HCT116 (cell line): ENCODE data around the gene BMERB1. TPM values are rescaled to one million over a fixed set of nuclear protein-coding genes. Genes with fewer than 3 reads are reported as not detected.

ENCODE experiments used
- ATAC-seq: fragments of 200-7000 bp; cut with Tn5 transposase; 2 replicates; pipeline ENCODE4 v1.9.1; 2020; ENCODE audit warnings: mild to moderate bottlenecking, moderate library complexity
- BruUV-seq: library from RNA; stranded (reverse); fragments of 400-500 nt; replicated peaks from 2 replicates; lab custom pipeline; 2021; lab: Mats Ljungman, UMichigan
- CTCF ChIA-PET: fragments of 300-600 bp; sonication (Branson Sonifier 250); formaldehyde crosslinking; loops from one replicate; lab custom pipeline; 2021; ENCODE audit warnings: antibody characterized with exemption; lab: Charles Lee
- POLR2A ChIA-PET: fragments of 300-600, 350-600 bp; sonication (Branson Sonifier 250); formaldehyde crosslinking; loops from one replicate; lab custom pipeline; 2021; ENCODE audit warnings: antibody characterized with exemption; lab: Charles Lee
- RAD21 ChIA-PET, 2 experiments: fragments of 300-600 bp; sonication (Branson Sonifier 250); formaldehyde crosslinking; loops; one replicate each; lab custom pipeline; 2023; ENCODE audit warnings: low total read pairs in 2 of 2; ENCODE audit not compliant: uncharacterized antibody in 2 of 2, unreplicated experiment in 2 of 2, low non-redundant PET in 1 of 2; lab: Charles Lee
- DNase-seq: peaks from one replicate; pipeline ENCODE4 v3.0.0-alpha.2; 2010; ENCODE audit warnings: low read depth, low spot score
- H2AFZ ChIP-seq: fragments of 200-600 bp; shearing (Covaris generic), sonication (generic); 2 replicates; pipeline ENCODE4 v1.6.1; 2017; ENCODE audit warnings: low read depth, mixed run types, mixed read lengths, antibody characterized with exemption, low read length; ENCODE audit not compliant: poor library complexity, severe bottlenecking
- H3K27ac ChIP-seq: 2 replicates; pipeline ENCODE4 v1.5.1; 2012; ENCODE audit warnings: low read depth, low read length
- H3K27me3 ChIP-seq: fragments of 200-600 bp; sonication (generic); 2 replicates; pipeline ENCODE4 v1.6.1; 2016; ENCODE audit warnings: mixed run types, low read length, mixed read lengths; ENCODE audit not compliant: insufficient read depth
- H3K36me3 ChIP-seq, 2 experiments: fragments of 200-500 bp in 1 of 2; fragments of 200-600 bp in 1 of 2; sonication (Bioruptor generic) in 1 of 2; sonication (generic) in 1 of 2; 2 replicates each; pipeline versions ENCODE4 v1.5.1 to v1.6.1; 2014 to 2016; ENCODE audit warnings: low read length in 2 of 2, inconsistent platforms in 1 of 2, mixed read lengths in 1 of 2, mixed run types in 1 of 2; ENCODE audit not compliant: insufficient read depth in 2 of 2, control insufficient read depth in 1 of 2
- H3K4me1 ChIP-seq, 2 experiments: fragments of 200-600 bp in 1 of 2; sonication (generic) in 1 of 2; 2 replicates each; pipeline versions ENCODE4 v1.5.1 to v1.6.1; 2012 to 2017; ENCODE audit warnings: low read length in 2 of 2, inconsistent platforms in 1 of 2, mild to moderate bottlenecking in 1 of 2, mixed read lengths in 1 of 2, mixed run types in 1 of 2, moderate library complexity in 1 of 2; ENCODE audit not compliant: insufficient read depth in 2 of 2, control insufficient read depth in 1 of 2
- H3K4me2 ChIP-seq: fragments of 200-600 bp; sonication (generic); 2 replicates; pipeline ENCODE4 v1.6.1; 2017; ENCODE audit warnings: mixed run types, low read length, mixed read lengths
- H3K4me3 ChIP-seq, 2 experiments: fragments of 200-600 bp in 1 of 2; sonication (generic) in 1 of 2; replicated peaks in 1 of 2; 2 replicates each; pipeline ENCODE4 v1.5.1; 2011 to 2016; ENCODE audit warnings: low read length in 2 of 2, control low read depth in 1 of 2, low read depth in 1 of 2, mild to moderate bottlenecking in 1 of 2, mixed read lengths in 1 of 2, mixed run types in 1 of 2
- H3K79me2 ChIP-seq: fragments of 200-600 bp; sonication (generic); 2 replicates; pipeline ENCODE4 v1.6.1; 2017; ENCODE audit warnings: mild to moderate bottlenecking, mixed run types, low read length, moderate library complexity, mixed read lengths; ENCODE audit not compliant: insufficient read depth
- H3K9ac ChIP-seq: fragments of 200-600 bp; sonication (generic); 2 replicates; pipeline ENCODE4 v1.6.1; 2016; ENCODE audit warnings: low read length, mixed read lengths
- H3K9me2 ChIP-seq: fragments of 200-600 bp; sonication (generic), shearing (Covaris generic); 2 replicates; pipeline ENCODE4 v1.6.1; 2017; ENCODE audit warnings: mixed run types, mild to moderate bottlenecking, moderate library complexity; ENCODE audit not compliant: insufficient read depth
- H3K9me3 ChIP-seq, 2 experiments: fragments of 200-500 bp in 1 of 2; fragments of 200-600 bp in 1 of 2; sonication (Bioruptor generic) in 1 of 2; sonication (generic) in 1 of 2; 2 replicates each; pipeline ENCODE4 v1.6.1; 2014 to 2017; ENCODE audit warnings: low read length in 2 of 2, mixed read lengths in 2 of 2, inconsistent platforms in 1 of 2, low read depth in 1 of 2, mild to moderate bottlenecking in 1 of 2, mixed run types in 1 of 2, moderate library complexity in 1 of 2; ENCODE audit not compliant: control insufficient read depth in 1 of 2, insufficient read depth in 1 of 2
- H4K20me1 ChIP-seq: fragments of 200-600 bp; sonication (generic), shearing (Covaris generic); 2 replicates; pipeline ENCODE4 v1.6.1; 2017; ENCODE audit warnings: mixed run types, mild to moderate bottlenecking, moderate library complexity; ENCODE audit not compliant: insufficient read depth
- ATF3 ChIP-seq: IDR thresholded peaks from 2 replicates; pipeline ENCODE4 v1.6.1; 2012
- CBX3 ChIP-seq: IDR thresholded peaks from 2 replicates; pipeline ENCODE4 v1.6.1; 2012; ENCODE audit warnings: low read depth
- CEBPB ChIP-seq: IDR thresholded peaks from 2 replicates; pipeline ENCODE4 v1.6.1; 2012; ENCODE audit warnings: low read depth
- EGR1 ChIP-seq: IDR thresholded peaks from 2 replicates; pipeline ENCODE4 v1.6.1; 2012; ENCODE audit warnings: low read depth
- ELF1 ChIP-seq: IDR thresholded peaks from 2 replicates; pipeline ENCODE4 v1.6.1; 2012; ENCODE audit warnings: low read depth, borderline replicate concordance
- EZH2phosphoT487 ChIP-seq: fragments of 200-600 bp; IDR thresholded peaks from 2 replicates; pipeline ENCODE4 v1.6.1; 2018; ENCODE audit warnings: antibody characterized with exemption, borderline replicate concordance
- FOSL1 ChIP-seq: IDR thresholded peaks from 2 replicates; pipeline ENCODE4 v1.6.1; 2012; ENCODE audit warnings: low read depth
- MAX ChIP-seq: IDR thresholded peaks from 2 replicates; pipeline ENCODE4 v1.6.1; 2012
- POLR2AphosphoS5 ChIP-seq: IDR thresholded peaks from 2 replicates; pipeline ENCODE4 v1.6.1; 2011; ENCODE audit warnings: mild to moderate bottlenecking, low read depth, low read length, moderate library complexity
- RAD21 ChIP-seq: IDR thresholded peaks from 2 replicates; pipeline ENCODE4 v1.6.1; 2012; ENCODE audit warnings: low read depth, mild to moderate bottlenecking
- REST ChIP-seq: IDR thresholded peaks from 2 replicates; pipeline ENCODE4 v1.6.1; 2012; ENCODE audit warnings: low read depth
- SIN3A ChIP-seq: IDR thresholded peaks from 2 replicates; pipeline ENCODE4 v1.6.1; 2012; ENCODE audit warnings: low read depth
- SP1 ChIP-seq: IDR thresholded peaks from 2 replicates; pipeline ENCODE4 v1.6.1; 2012; ENCODE audit warnings: low read depth
- YY1 ChIP-seq: IDR thresholded peaks from 2 replicates; pipeline ENCODE4 v1.6.1; 2011; ENCODE audit warnings: low read length, low read depth, moderate library complexity, mild to moderate bottlenecking; ENCODE audit not compliant: insufficient replicate concordance; ENCODE audit errors: extremely low read depth
- ZBTB33 ChIP-seq: IDR thresholded peaks from 2 replicates; pipeline ENCODE4 v1.6.1; 2011; ENCODE audit warnings: mild to moderate bottlenecking, low read length, moderate library complexity; ENCODE audit not compliant: insufficient replicate concordance; ENCODE audit errors: extremely low read depth
- ZFX ChIP-seq: fragments of 450-650 bp; IDR thresholded peaks from 2 replicates; pipeline ENCODE4 v1.6.1; 2017
- ZNF274 ChIP-seq: fragments of 200-500 bp; sonication (Bioruptor generic); IDR thresholded peaks from 2 replicates; pipeline ENCODE4 v1.6.1; 2014; ENCODE audit warnings: mild to moderate bottlenecking, low read depth, low read length, inconsistent platforms
- intact Hi-C: fragments of 100-400 bp; cut with micrococcal nuclease; formaldehyde crosslinking; loops from 2 replicates; pipeline ENCODE4 v1.10.0; 2022
- total RNA-seq: library from RNA; stranded (reverse); gene quantifications from one replicate; pipeline ENCODE4 v1.2.1, GENCODE V29; 2021; ENCODE audit not compliant: unreplicated experiment

The BMERB1 gene
- total RNA-seq, 1 experiment from 2014 or later, result 43.6 TPM

GRCh38 chr16:15518381-15519351 is 84.3 kb downstream of the BMERB1 start (continued):
- no peak for TF ChIP-seq REST

- no peaks in the 10 kb centered on the region for H4K20me1 ChIP-seq
- H3K9me2 ChIP-seq, result no peaks in the 10 kb centered on the region
- H2AFZ ChIP-seq, result no peak overlapping the region
- no peaks in the 10 kb centered on the region for H3K9me3 ChIP-seq
- peaks cover 4 to 23% of the 10 kb centered on the region in 2 experiments for H3K4me1 ChIP-seq
- CTCF ChIA-PET, result no interaction called here
- H3K27ac ChIP-seq, result no peak overlapping the region
- H3K4me3 ChIP-seq, result no peak overlapping the region
- no peaks in the 10 kb centered on the region for H3K27me3 ChIP-seq
- no peak overlapping the region for H3K4me2 ChIP-seq
- H3K9ac ChIP-seq, result no peak overlapping the region
- ATAC-seq (no peak), DNase-seq (no peak)
- RAD21 ChIA-PET, result no interaction called here
- POLR2A ChIA-PET, result no interaction called here
- H3K36me3 ChIP-seq, result no peaks in the 10 kb centered on the region
- H3K79me2 ChIP-seq, result no peaks in the 10 kb centered on the region
- intact Hi-C loops, result no loop called here
- BruUV-seq, result no TSS peak
- TF ChIP-seq POLR2AphosphoS5 (no peak), ATF3 (no peak), CBX3 (no peak), ZBTB33 (no peak), FOSL1 (no peak), EGR1 (no peak), RAD21 (no peak), ZFX (no peak), EZH2phosphoT487 (no peak), MAX (no peak), SP1 (no peak), ZNF274 (no peak), CEBPB (no peak), YY1 (no peak), SIN3A (no peak), ELF1 (no peak)
Observed at GRCh38 chr16:15519790-15520189, 85.4 kb downstream of the BMERB1 start.
